Esophagus squamous epithelium (tissue), 5 donors: Measurements from ENCODE around the gene ASXL1. TPM values are rescaled to one million over a fixed set of nuclear protein-coding genes. Genes with fewer than 3 reads are reported as not detected.

Experiments
- DNase-seq: peaks from one replicate; lab custom pipeline; 2025; lab: John Stamatoyannopoulos, UW
- H3K27ac ChIP-seq, 4 donors: fragments of 200-600 bp; sonication (generic); one replicate each; pipeline ENCODE4 v1.5.1; 2016 to 2019; ENCODE audit warnings: mild to moderate bottlenecking in 1 of 4
- H3K27me3 ChIP-seq, 4 donors: fragments of 200-600 bp; sonication (generic); 1 replicate in 3 of 4; 2 replicates in 1 of 4; pipeline versions ENCODE4 v1.5.1 to v1.6.0; 2017 to 2021; ENCODE audit warnings: antibody characterized with exemption in 1 of 4
- H3K36me3 ChIP-seq, 3 donors: fragments of 200-600 bp; sonication (generic); one replicate each; pipeline ENCODE4 v1.5.1; 2016 to 2019
- H3K4me1 ChIP-seq, 3 donors: fragments of 200-600 bp; sonication (generic); one replicate each; pipeline ENCODE4 v1.5.1; 2017 to 2019
- H3K4me3 ChIP-seq, 4 donors: fragments of 200-600 bp; sonication (generic); 1 replicate in 3 of 4; 2 replicates in 1 of 4; pipeline ENCODE4 v1.5.1; 2016 to 2019; ENCODE audit warnings: mild to moderate bottlenecking in 2 of 4, moderate library complexity in 1 of 4
- H3K9me3 ChIP-seq, 3 donors: fragments of 200-600 bp; sonication (generic); one replicate each; pipeline ENCODE4 v1.5.1; 2016 to 2019
- POLR2A ChIP-seq, 4 donors: fragments of 450-650 bp; IDR thresholded peaks; one replicate each; pipeline ENCODE4 v1.6.1; 2017; ENCODE audit warnings: antibody characterized with exemption in 4 of 4, mild to moderate bottlenecking in 4 of 4, moderate library complexity in 3 of 4
- WGBS, 2 donors: methylation state at CpG; one replicate each; pipeline ENCODE4 v1.1.5; 2018; 5-methylcytosine and 5-hydroxymethylcytosine counted together
- intact Hi-C: fragments of 100-400 bp; cut with DNase I; formaldehyde crosslinking; loops from one replicate; pipeline ENCODE4 v1.15.0; 2022
- total RNA-seq, 4 donors: library from RNA; depleted of rRNA; stranded (reverse); fragments of >200 nt; gene quantifications; one replicate each; pipeline ENCODE4 v1.1.0, GENCODE V29; 2016
- TF ChIP-seq, protein P1 (sequence below), 6 experiments: fragments of 450-650 bp in 4 of 6; fragments of 200-600 bp in 2 of 6; sonication (generic) in 2 of 6; IDR thresholded peaks; one replicate each; pipeline ENCODE4 v1.5.1; 2016 to 2019; ENCODE audit warnings: antibody characterized with exemption in 6 of 6, mild to moderate bottlenecking in 4 of 6, moderate library complexity in 4 of 6
- donor health status: DM: yes; HTN: yes; CAD: no.

Gene ASXL1
- total RNA-seq, 4 donors from 2014 or later: 14.3 to 49.2 (median 22.1) TPM

DNA sequence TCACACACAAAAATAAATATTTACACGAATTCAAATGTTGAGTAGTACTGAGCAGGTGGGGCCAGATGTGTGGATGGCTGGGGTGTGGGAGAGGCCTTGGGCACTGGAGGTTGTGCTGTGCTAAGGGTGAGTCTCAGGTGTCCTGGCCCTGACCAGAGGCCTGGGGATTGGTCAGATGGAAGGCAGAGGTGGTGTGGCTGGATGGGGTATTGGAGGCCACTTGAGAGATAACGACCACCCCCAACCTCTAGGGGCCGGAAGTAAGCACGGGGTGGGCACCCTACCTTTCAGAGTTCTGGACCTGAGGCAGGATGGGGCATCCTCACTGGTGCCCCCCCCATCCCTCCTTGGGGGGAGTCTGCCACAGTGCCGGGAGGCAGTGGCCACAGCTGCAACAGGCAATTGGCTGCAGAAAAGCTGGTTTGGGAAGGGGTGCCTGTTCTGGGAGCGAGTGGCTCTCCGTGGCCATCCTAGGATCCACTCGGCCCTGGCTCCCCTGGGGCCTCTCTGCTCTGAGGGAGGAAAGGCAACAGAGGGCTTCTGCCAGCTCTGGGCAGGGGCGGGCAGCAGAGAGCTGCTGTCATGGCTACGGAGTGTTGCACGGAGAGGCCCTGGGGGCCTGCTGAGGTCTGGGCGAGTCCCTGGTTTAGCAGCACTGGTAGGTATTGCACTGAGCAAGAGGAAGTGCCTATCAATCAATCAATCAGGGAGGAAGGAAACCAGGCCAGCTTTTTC lies 87.6 kb downstream of the ASXL1 start:
- H3K27ac ChIP-seq: no peak overlapping the region
- DNase-seq: no peak
- H3K36me3 ChIP-seq: peaks cover 4 to 45% (median 5%) of the 10 kb centered on the region in 3 donors

GRCh38 chr20:32446301-32447100 lies 88.4 kb downstream of the ASXL1 start:
- intact Hi-C loops: no loop called here
- no peaks in the 10 kb centered on the region for H3K9me3 ChIP-seq
- peaks cover 4 to 47% (median 5%) of the 10 kb centered on the region in 3 donors for H3K36me3 ChIP-seq
- H3K4me1 ChIP-seq: peaks cover 0 to 65% (median 9%) of the 10 kb centered on the region in 3 donors
- H3K4me3 ChIP-seq: no peak overlapping the region
- no peaks in the 10 kb centered on the region for H3K27me3 ChIP-seq
- DNase-seq: no peak
- H3K27ac ChIP-seq: no peak overlapping the region
- TF ChIP-seq, protein P1, sequence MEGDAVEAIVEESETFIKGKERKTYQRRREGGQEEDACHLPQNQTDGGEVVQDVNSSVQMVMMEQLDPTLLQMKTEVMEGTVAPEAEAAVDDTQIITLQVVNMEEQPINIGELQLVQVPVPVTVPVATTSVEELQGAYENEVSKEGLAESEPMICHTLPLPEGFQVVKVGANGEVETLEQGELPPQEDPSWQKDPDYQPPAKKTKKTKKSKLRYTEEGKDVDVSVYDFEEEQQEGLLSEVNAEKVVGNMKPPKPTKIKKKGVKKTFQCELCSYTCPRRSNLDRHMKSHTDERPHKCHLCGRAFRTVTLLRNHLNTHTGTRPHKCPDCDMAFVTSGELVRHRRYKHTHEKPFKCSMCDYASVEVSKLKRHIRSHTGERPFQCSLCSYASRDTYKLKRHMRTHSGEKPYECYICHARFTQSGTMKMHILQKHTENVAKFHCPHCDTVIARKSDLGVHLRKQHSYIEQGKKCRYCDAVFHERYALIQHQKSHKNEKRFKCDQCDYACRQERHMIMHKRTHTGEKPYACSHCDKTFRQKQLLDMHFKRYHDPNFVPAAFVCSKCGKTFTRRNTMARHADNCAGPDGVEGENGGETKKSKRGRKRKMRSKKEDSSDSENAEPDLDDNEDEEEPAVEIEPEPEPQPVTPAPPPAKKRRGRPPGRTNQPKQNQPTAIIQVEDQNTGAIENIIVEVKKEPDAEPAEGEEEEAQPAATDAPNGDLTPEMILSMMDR (IDR thresholded peaks at IDR 0.05): no peak
- 33 to 80% methylated on average over 1 to 2 of the region's 14 CpGs for WGBS, 2 donors

More for the DNA sequence above, 87.6 kb downstream of the ASXL1 start:
- H3K27me3 ChIP-seq: no peaks in the 10 kb centered on the region
- intact Hi-C loops: no loop called here
- peaks cover 0 to 60% (median 9%) of the 10 kb centered on the region in 3 donors for H3K4me1 ChIP-seq
- no peak for TF ChIP-seq POLR2A (IDR thresholded peaks at IDR 0.05)
- TF ChIP-seq, protein P1 (IDR thresholded peaks at IDR 0.05): no peak
- no peak overlapping the region for H3K4me3 ChIP-seq
- WGBS, 2 donors: 38 to 44% methylated on average over 4 to 9 of the region's 12 CpGs
- no peaks in the 10 kb centered on the region for H3K9me3 ChIP-seq

DNA sequence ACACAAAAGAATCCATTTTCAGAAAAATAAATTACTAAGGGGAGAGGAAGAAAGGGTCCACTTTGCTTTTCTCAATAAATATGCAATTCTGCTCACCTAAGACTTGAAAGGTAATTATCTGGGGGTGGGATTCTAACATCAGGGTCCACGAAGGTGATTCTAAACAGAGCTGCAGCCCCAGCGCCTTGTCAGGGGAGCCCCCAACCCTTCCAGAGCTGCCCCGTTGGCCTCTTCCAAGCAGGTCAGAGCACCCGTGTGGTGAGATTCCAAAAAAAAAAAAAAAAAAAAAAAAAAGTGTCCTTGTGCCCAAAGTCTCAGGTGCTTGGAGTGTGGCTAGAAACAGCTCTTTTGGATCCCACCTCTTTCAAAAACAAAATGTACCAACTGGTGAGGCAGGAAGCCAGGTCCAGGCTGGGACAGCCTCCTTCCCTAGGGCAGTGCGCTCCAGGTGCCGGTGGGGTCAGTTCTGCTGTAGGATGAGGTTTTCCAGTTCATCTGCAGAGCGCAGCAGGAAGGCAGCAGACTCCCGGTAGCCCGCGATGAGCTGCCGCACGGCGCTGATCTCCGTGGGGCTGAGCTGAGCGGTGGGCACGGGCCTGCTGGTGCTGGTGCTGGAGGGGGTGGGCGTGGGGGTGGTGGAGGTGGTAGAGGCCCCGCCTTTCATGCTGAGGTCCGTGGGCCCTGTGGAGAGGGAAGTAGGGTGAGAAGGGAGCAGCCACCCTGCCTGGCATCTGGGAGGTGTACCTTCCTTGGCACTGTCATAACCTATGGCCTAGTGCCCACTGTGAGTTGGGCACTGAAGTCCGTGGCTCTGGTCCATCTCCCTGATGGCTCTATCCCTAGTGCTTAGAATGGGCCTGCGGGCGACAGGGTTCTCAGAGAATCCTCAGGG lies 89.3 kb downstream of the ASXL1 start:
- Histone ChIP-seq H3K27me3 (no peaks in the 10 kb centered on the region), H3K9me3 (no peaks in the 10 kb centered on the region), H3K4me3 (no peak overlapping the region), H3K27ac (no peak overlapping the region), H3K4me1 (peaks cover 0 to 65% (median 9%) of the 10 kb centered on the region in 3 donors), H3K36me3 (peaks cover 4 to 51% (median 5%) of the 10 kb centered on the region in 3 donors)
- no peak for TF ChIP-seq POLR2A (IDR thresholded peaks at IDR 0.05)
- TF ChIP-seq, protein P1 (IDR thresholded peaks at IDR 0.05): no peak
- 81% methylated on average over 6 of the region's 22 CpGs; no CpG with 5 or more reads in 1 of the 2 donors for whole genome bisulfite sequencing, 2 donors
- no peak for DNase-seq
- intact Hi-C loops: no loop called here

- H3K4me3 ChIP-seq: no peak overlapping the region
- H3K9me3 ChIP-seq: no peaks in the 10 kb centered on the region
- peaks cover 4 to 54% (median 5%) of the 10 kb centered on the region in 3 donors for H3K36me3 ChIP-seq
- peaks cover 0 to 65% (median 9%) of the 10 kb centered on the region in 3 donors for H3K4me1 ChIP-seq
- DNase-seq: no peak
- WGBS, 2 donors: 43 to 52% methylated on average over 3 to 5 of the region's 13 CpGs
- TF ChIP-seq, protein P1 (IDR thresholded peaks at IDR 0.05): no peak
- no peak for TF ChIP-seq POLR2A (IDR thresholded peaks at IDR 0.05)
- H3K27ac ChIP-seq: peak overlapping the region in 1 of 4 donors; percentile 13
- intact Hi-C loops: no loop called here
- H3K27me3 ChIP-seq: no peaks in the 10 kb centered on the region
Measured at GRCh38 chr20:32448306-32449056, 90.3 kb downstream of the ASXL1 start.
